ENCODE data around the gene SAMD8. TPM values are rescaled to one million over a fixed set of nuclear protein-coding genes. Genes with fewer than 3 reads are reported as not detected.
A peak's percentile ranks its signal among the peaks of the same experiment; 100 is the strongest.
"Not testable (repeated sequence)": the region's sequence is repeated elsewhere in the genome, so short reads cannot be mapped to it uniquely, and the experiment has no call there.

SAMD8 gene
- total RNA-seq, 8 experiments from 2014 or later: 15.5 to 188 (median 21.1) TPM

DNA sequence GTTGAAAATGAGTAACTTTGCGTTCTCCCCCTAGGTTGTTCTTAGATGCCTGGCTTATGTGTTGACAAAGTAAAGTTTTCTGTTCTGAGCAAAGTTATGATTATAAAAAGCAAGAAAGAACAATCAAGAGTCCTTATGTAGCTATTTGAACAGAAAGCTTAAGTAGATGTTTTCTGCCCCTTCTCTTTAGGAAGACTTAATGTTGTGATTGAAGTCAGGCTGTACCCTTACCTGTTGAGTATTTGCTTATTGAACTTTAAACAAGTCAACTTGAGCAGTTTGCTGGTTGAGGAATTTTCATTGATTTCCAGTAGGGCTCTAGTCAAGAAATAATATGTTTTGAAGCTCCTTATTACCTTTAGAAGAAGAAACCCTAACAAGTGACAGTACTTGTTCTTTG lies 65.3 kb downstream of the SAMD8 start:
- H3K27ac ChIP-seq: no peak overlapping the region
- ATAC-seq (replicated peaks in 6 of 8): no peak
- H3K4me1 ChIP-seq (replicated peaks in 1 of 2): no peaks in the 10 kb centered on the region
- H3K4me3 ChIP-seq: no peak overlapping the region
- 67 to 100% (median 100%) methylated on average over 1 of the region's 1 CpG; no CpG with 5 or more reads in 2 of the 10 experiments for WGBS, 10 experiments
- in situ Hi-C loops (cut with MboI; ENCODE audit: low pct_unique_long_range_greater_than_20kb in 2 of 9, low sequenced_read_pairs in 9 of 9, unreplicated experiment in 9 of 9): no loop called here

DNA sequence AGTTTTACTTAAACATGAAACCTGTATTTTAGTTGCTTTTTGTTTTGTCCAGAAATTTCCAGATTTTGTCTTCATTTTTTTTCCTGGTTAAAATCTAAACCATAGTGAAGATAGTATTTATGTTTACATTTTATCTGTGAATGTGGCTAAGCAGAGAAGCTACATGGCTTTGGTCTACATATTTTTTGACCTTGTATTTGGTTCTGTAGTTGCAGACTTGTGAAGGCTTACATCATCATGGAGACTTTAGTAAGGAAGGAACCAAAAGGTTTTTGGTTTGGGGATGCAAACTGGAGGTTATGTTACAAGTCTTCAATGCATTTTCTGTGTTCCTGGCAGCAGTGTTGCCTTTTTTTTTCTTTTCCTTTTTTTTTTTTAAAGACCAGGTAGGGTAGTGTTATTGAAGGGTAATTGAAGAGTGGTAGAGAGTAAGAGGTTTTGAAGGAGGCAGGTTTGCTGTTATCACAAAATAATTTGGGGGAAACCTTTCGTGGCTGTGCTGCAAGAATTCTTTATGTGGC lies 68.3 kb downstream of the SAMD8 start:
- no peak overlapping the region for H3K4me3 ChIP-seq
- in situ Hi-C loops (cut with MboI; ENCODE audit: low pct_unique_long_range_greater_than_20kb in 2 of 9, low sequenced_read_pairs in 9 of 9, unreplicated experiment in 9 of 9): no loop called here
- no peak overlapping the region for H3K27ac ChIP-seq
- ATAC-seq (replicated peaks in 6 of 8): no peak
- no peaks in the 10 kb centered on the region for H3K4me1 ChIP-seq (replicated peaks in 1 of 2)
- 67 to 100% (median 100%) methylated on average over 1 of the region's 1 CpG; no CpG with 5 or more reads in 4 of the 10 experiments for WGBS, 10 experiments

DNA sequence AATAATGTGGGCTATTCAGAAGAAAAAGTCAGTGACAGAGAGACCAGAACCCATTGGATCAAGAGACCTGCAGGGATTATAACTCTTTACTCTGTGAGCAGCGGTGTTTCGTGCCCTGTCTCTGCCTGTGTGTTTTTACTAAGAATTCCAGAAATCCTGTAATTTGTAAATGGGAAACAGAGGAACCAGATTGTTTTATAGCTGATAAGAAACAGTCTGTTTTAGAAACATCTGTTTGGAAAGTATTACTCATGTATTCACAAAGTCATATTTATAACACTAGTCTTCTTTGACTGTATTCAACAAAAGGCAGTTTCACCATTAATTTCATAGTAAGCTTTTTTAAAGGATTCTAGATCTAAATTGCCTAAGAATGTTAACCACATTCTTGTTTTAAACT lies 69.1 kb downstream of the SAMD8 start:
- WGBS, 10 experiments: 40 to 100% (median 90%) methylated on average over 1 to 2 of the region's 2 CpGs; no CpG with 5 or more reads in 1 of the 10 experiments
- no peak overlapping the region for H3K4me3 ChIP-seq
- no peak for ATAC-seq (replicated peaks in 6 of 8)
- H3K27ac ChIP-seq: no peak overlapping the region
- H3K4me1 ChIP-seq (replicated peaks in 1 of 2): no peaks in the 10 kb centered on the region
- in situ Hi-C loops (cut with MboI; ENCODE audit: low pct_unique_long_range_greater_than_20kb in 2 of 9, low sequenced_read_pairs in 9 of 9, unreplicated experiment in 9 of 9): no loop called here

DNA sequence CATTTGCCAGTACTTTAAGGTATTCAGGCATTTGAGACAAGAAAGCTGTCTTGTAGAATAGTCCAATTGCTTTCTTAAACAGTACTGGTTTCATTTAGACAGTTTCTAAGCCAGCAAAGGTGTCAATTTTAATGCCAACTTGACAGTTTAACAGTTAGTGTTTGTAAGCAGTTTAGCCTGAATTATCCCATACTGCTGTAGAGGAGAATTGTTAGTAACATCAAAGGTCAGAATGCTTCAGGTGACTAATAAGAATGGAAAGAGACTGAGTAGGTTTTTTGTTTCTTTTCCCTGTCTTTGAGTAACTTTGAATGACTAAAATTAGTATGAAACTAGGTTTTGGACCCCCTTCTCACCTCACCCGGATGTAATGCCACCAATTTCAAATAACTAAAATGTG lies 69.6 kb downstream of the SAMD8 start:
- 90 to 100% (median 100%) methylated on average over 1 of the region's 1 CpG; no CpG with 5 or more reads in 3 of the 10 experiments for WGBS, 10 experiments
- Histone ChIP-seq H3K4me3 (no peak overlapping the region), H3K4me1 (replicated peaks in 1 of 2) (no peaks in the 10 kb centered on the region), H3K27ac (no peak overlapping the region)
- in situ Hi-C loops (cut with MboI; ENCODE audit: low pct_unique_long_range_greater_than_20kb in 2 of 9, low sequenced_read_pairs in 9 of 9, unreplicated experiment in 9 of 9): no loop called here
- no peak for ATAC-seq (replicated peaks in 6 of 8)

DNA sequence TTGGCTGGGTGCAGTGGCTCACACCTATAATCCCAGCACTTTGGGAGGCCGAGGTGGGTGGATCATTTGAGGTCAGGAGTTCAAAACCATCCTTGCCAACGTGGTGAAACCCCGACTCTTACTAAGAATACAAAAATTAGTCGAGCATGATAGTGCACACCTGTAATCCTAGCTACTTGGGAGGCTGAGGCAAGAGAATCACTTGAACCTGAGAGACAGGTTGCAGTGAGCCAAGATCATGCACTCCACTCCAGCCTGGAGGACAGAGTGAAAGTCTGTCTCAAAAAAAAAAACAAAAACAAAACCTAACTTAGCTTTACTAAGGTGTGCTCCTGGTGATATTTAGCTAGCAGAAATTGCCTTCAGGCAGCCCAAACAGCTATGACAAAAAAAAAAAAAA lies 74.9 kb downstream of the SAMD8 start:
- ATAC-seq (replicated peaks in 6 of 8): peak in 1 of 8 experiments; percentile 4

DNA sequence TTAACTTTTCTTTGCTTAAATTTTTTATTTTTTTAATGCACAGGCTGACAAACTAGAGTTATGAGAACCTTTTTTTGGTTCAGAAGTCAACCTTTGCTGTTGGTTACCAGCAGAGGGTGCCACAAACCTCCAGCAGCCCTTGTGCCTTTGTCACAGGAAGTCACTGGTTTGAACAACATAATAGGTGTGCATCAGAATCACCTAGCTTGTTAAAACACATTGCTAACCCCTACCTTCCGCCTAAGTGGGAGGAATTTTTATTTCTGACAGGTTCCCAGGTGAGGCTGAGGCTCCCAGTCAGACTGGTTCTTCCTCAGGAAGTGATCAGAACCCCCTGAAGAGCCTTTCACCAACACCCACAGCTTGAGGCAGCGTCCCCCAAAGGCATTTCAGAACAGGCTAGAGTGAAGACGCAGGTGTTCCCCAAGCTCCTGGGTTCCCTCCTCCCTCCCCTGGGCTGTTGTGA lies 76.5 kb downstream of the SAMD8 start:
- Histone ChIP-seq H3K27ac (no peak overlapping the region), H3K4me3 (no peak overlapping the region), H3K4me1 (replicated peaks in 1 of 2) (no peaks in the 10 kb centered on the region)
- in situ Hi-C loops (cut with MboI; ENCODE audit: low pct_unique_long_range_greater_than_20kb in 2 of 9, low sequenced_read_pairs in 9 of 9, unreplicated experiment in 9 of 9): no loop called here
- 10 to 90% (median 83%) methylated on average over 1 to 2 of the region's 3 CpGs; no CpG with 5 or more reads in 5 of the 10 experiments for WGBS, 10 experiments
- ATAC-seq (replicated peaks in 6 of 8): peak in 4 of 8 experiments; percentile 1 to 32 (median 12)

More for the DNA sequence above, 74.9 kb downstream of the SAMD8 start:
- H3K4me1 ChIP-seq (replicated peaks in 1 of 2): no peaks in the 10 kb centered on the region
- in situ Hi-C loops (cut with MboI; ENCODE audit: low pct_unique_long_range_greater_than_20kb in 2 of 9, low sequenced_read_pairs in 9 of 9, unreplicated experiment in 9 of 9): no loop called here
- no peak overlapping the region for H3K27ac ChIP-seq
- WGBS, 10 experiments: 58 to 100% (median 78%) methylated on average over 2 to 4 of the region's 4 CpGs; no CpG with 5 or more reads in 3 of the 10 experiments
- no peak overlapping the region for H3K4me3 ChIP-seq

DNA sequence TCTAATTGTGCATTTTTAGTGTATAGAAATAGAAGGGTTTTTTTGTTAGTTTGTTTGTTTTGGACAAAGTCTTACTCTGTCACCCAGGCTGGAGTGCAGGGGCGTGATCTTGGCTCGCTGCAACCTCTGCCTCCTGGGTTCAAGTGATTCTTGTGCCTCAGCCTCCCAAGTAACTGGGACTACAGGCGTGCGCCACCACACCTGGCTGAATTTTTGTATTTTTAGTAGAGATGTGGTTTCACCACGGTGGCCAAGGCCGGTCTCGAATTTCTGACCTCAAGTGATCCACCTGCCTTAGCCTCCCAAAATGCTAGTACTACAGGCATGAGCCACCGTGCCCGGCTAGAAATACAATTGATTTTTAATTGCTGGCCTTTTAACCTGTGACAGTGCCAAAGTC lies 77.1 kb downstream of the SAMD8 start:
- ATAC-seq (replicated peaks in 6 of 8); in situ Hi-C loops (cut with MboI; ENCODE audit: low pct_unique_long_range_greater_than_20kb in 2 of 9, low sequenced_read_pairs in 9 of 9, unreplicated experiment in 9 of 9); H3K4me1 ChIP-seq (replicated peaks in 1 of 2); H3K4me3 ChIP-seq; H3K27ac ChIP-seq: not testable (repeated sequence)
- WGBS, 10 experiments: 88 to 93% (median 92%) methylated on average over 2 to 9 of the region's 9 CpGs; no CpG with 5 or more reads in 7 of the 10 experiments

DNA sequence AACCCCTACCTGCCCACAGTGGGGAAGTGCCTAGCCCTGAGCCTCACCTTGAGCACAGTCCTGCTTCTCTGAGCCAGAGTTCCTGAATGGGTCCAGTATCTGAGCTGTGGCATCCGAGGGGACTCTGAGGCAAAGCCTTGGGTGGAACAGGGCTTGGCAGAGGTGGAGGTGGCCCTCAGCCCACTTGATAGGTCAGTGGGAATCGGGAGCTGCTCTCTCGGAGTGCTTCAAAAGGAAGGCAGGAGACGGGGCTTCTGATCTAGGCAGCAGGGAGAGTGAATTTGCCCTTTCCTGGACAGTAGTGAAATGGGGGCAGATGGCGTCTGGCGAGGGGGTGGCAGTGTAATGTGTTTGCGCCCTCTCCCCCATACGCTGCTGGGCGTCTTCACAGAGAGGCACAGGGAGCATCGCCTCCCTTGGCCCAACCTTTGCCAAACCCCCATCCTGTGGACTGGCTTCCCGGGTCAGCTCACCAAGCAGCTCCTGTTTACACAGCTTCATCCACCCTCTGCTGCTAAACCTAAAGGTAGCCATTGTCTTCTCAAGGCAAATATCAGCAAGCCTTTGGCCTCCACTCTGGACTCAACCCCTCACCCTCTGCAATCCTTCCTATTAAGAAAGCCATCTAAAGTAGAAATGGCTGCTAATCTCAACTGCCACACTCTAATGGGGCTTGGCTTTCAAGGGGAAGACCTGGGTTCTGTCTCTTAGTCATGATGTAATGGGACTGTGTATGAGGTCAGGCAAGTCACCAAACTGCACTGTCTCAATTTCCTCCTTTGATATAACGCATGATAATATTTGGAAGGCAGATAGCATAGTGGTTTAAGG lies 78.0 kb downstream of the SAMD8 start:
- in situ Hi-C loops (cut with MboI; ENCODE audit: low pct_unique_long_range_greater_than_20kb in 2 of 9, low sequenced_read_pairs in 9 of 9, unreplicated experiment in 9 of 9): no loop called here
- H3K4me3 ChIP-seq: no peak overlapping the region
- ATAC-seq (replicated peaks in 6 of 8): no peak
- 83 to 100% (median 100%) methylated on average over 1 to 6 of the region's 12 CpGs; no CpG with 5 or more reads in 1 of the 10 experiments for WGBS, 10 experiments
- H3K4me1 ChIP-seq (replicated peaks in 1 of 2): no peaks in the 10 kb centered on the region
- no peak overlapping the region for H3K27ac ChIP-seq

DNA sequence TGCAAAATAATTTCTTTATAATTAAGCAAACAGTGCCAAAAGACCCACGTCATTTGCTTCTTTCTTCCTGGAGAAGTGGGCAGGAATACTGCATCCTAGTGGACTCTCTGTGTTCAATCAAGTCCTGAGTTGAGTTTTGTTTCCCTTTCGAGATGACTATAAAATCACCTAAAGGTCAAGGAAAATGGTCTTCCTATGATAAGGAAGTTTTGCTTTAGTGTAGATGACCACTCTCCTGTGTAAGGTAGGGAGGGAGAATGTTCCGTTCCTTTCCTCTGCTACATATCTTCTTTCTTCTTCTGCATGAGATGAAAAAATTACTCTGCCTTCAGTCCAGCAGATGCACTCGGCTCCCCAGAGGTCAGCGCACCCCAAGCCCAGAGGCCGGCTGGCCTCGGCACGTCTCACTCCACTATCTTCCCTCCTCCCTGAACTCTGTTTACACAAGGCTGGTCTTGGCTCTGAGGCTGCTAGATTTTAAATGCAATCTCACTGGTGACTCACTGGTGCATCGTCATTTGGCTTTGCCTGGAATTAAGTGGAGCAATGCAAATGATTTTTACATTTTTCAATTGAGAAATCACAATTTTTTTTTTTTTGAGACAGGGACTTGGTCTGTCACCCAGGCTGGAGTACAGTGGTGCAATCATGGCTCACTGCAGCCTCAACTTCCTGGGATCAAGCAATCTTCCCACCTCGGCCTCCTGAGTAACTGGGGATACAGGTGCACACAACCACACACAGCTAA lies 80.5 kb downstream of the SAMD8 start:
- Histone ChIP-seq H3K4me3 (no peak overlapping the region), H3K27ac (no peak overlapping the region), H3K4me1 (replicated peaks in 1 of 2) (no peaks in the 10 kb centered on the region)
- WGBS, 10 experiments: 0 to 93% (median 67%) methylated on average over 2 to 10 of the region's 10 CpGs
- in situ Hi-C loops (cut with MboI; ENCODE audit: low pct_unique_long_range_greater_than_20kb in 2 of 9, low sequenced_read_pairs in 9 of 9, unreplicated experiment in 9 of 9): no loop called here
- ATAC-seq (replicated peaks in 6 of 8): peak; percentile 70 to 94 (median 87)

DNA sequence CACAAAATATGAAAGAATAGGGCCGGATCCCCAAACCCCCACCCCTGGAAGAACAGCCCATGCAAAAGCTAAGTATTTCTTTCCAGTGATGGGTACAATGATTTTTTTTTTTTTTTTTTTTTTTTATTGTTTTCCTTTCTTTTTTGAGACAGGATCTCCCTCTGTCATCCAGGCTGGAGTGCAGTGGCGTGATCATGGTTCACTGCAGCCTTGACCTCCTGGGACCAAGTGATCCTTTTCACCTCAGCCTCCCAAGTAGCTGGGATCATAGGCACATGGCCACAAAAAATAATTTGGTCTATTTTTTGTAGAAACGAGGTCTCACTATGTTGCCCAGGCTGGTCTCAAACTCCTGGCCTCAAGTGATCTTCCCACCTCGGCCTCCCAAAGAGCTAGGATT lies 83.2 kb downstream of the SAMD8 start:
- in situ Hi-C loops (cut with MboI; ENCODE audit: low pct_unique_long_range_greater_than_20kb in 2 of 9, low sequenced_read_pairs in 9 of 9, unreplicated experiment in 9 of 9); H3K4me1 ChIP-seq (replicated peaks in 1 of 2); H3K27ac ChIP-seq; H3K4me3 ChIP-seq; ATAC-seq (replicated peaks in 6 of 8): not testable (repeated sequence)
- WGBS, 10 experiments: 80 to 100% (median 94%) methylated on average over 1 to 4 of the region's 4 CpGs; no CpG with 5 or more reads in 1 of the 10 experiments

DNA sequence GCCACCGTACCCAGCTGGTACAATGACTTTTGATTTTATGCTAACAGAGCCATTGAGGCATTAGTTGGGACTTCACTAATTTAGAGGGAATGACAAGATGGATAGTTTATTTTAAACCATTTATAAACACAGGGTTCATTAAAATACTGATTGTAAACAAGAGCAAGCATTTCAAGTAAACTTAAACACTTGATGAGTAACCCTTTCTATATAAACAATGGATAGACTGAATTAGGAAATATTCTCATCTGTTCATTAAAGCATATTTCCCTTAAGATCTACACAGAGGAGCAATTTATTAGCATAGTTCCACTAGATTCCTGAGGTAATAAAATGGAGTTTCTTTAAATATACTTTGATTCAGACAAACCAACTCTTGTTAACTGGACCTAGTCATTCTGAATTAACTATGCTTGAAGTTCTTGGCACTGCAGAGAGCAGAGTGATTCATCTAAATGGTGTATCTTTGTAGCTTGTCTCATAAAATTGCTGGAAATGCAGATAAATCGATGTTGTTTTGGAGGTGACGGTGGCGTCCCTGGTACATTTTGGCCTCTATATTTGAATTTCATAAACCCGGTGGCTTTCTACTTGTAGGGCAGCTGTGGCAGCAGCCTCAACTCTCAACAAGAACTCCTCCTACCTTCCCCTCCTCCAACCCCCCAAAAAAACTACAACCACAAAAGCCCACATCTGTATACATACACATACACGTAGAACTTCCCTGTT lies 83.7 kb downstream of the SAMD8 start:
- no peaks in the 10 kb centered on the region for H3K4me1 ChIP-seq (replicated peaks in 1 of 2)
- H3K4me3 ChIP-seq: no peak overlapping the region
- in situ Hi-C loops (cut with MboI; ENCODE audit: low pct_unique_long_range_greater_than_20kb in 2 of 9, low sequenced_read_pairs in 9 of 9, unreplicated experiment in 9 of 9): no loop called here
- 39 to 100% (median 100%) methylated on average over 1 to 5 of the region's 6 CpGs; no CpG with 5 or more reads in 1 of the 10 experiments for WGBS, 10 experiments
- H3K27ac ChIP-seq: no peak overlapping the region
- peak in 1 of 8 experiments; percentile 5 for ATAC-seq (replicated peaks in 6 of 8)

DNA sequence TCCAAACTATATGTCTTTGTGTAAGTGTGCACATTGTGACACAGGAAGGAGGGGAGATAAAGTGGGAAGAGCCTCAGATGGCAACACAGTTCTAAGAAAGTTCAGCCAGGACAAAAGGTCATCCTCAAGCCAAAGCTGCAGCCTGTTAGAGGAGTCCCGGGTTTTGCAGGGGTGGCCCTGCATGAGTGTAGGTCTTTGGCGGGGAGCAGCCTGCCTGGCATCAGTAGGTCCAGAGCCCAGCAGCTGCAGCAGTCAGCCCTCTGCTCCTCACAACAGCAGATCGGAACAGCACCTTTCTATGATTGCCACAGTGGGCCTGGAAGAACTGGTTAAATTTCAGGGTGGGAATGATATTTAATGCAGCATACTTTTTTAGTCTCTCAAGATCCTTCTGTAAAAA lies 85.6 kb downstream of the SAMD8 start:
- no peaks in the 10 kb centered on the region for H3K4me1 ChIP-seq (replicated peaks in 1 of 2)
- H3K27ac ChIP-seq: no peak overlapping the region
- ATAC-seq (replicated peaks in 6 of 8): no peak
- H3K4me3 ChIP-seq: no peak overlapping the region
- in situ Hi-C loops (cut with MboI; ENCODE audit: low pct_unique_long_range_greater_than_20kb in 2 of 9, low sequenced_read_pairs in 9 of 9, unreplicated experiment in 9 of 9): no loop called here
- 82 to 100% (median 98%) methylated on average over 1 to 3 of the region's 3 CpGs; no CpG with 5 or more reads in 6 of the 10 experiments for WGBS, 10 experiments

All from motor neuron (in vitro differentiated cells).